Astrocyte (in vitro differentiated cells and primary cell): Measurements from ENCODE around the gene NCOA4. TPM values are rescaled to one million over a fixed set of nuclear protein-coding genes. Genes with fewer than 3 reads are reported as not detected.

ENCODE experiments used
- DNase-seq: peaks from one replicate; pipeline ENCODE4 v3.0.0-alpha.2; 2010; ENCODE audit warnings: low read depth
- FAIRE-seq: peaks from 2 replicates; lab custom pipeline; 2011; peaks lifted over from hg19 to GRCh38; lab: Jason Lieb, UNC
- H2AFZ ChIP-seq: 2 replicates; pipeline ENCODE4 v1.6.0; 2012; ENCODE audit warnings: low read depth, low read length, inconsistent platforms
- H3K27ac ChIP-seq: 2 replicates; pipeline ENCODE4 v1.5.1; 2011; ENCODE audit warnings: low read depth, low read length, inconsistent platforms
- H3K27me3 ChIP-seq: 2 replicates; pipeline ENCODE4 v1.6.0; 2011; ENCODE audit warnings: low read length, inconsistent platforms; ENCODE audit not compliant: insufficient read depth
- H3K36me3 ChIP-seq: 2 replicates; pipeline ENCODE4 v1.5.1; 2011; ENCODE audit warnings: low read length, inconsistent platforms; ENCODE audit not compliant: insufficient read depth
- H3K4me1 ChIP-seq: 2 replicates; pipeline ENCODE4 v1.5.1; 2011; ENCODE audit warnings: low read length, inconsistent platforms; ENCODE audit not compliant: insufficient read depth
- H3K4me2 ChIP-seq: 2 replicates; pipeline ENCODE4 v1.6.0; 2012; ENCODE audit warnings: low read length, inconsistent platforms
- H3K4me3 ChIP-seq: 2 replicates; pipeline ENCODE4 v1.5.1; 2011; ENCODE audit warnings: low read depth, mild to moderate bottlenecking, low read length, inconsistent platforms; ENCODE audit not compliant: insufficient read depth
- H3K79me2 ChIP-seq: 2 replicates; pipeline ENCODE4 v1.6.0; 2012; ENCODE audit warnings: mild to moderate bottlenecking, low read length, inconsistent platforms; ENCODE audit not compliant: insufficient read depth
- H3K9ac ChIP-seq: 2 replicates; pipeline ENCODE4 v1.6.0; 2012; ENCODE audit warnings: mild to moderate bottlenecking, low read length, inconsistent platforms
- H3K9me3 ChIP-seq: 2 replicates; pipeline ENCODE4 v1.5.1; 2012; ENCODE audit warnings: low read depth, mild to moderate bottlenecking, low read length, inconsistent platforms; ENCODE audit not compliant: insufficient read depth
- H4K20me1 ChIP-seq: 2 replicates; pipeline ENCODE4 v1.6.0; 2012; ENCODE audit warnings: low read length, inconsistent platforms; ENCODE audit not compliant: insufficient read depth
- H3K27ac Mint-ChIP-seq: one replicate; pipeline ENCODE4 v1.8.0; 2021; ENCODE audit warnings: mild to moderate bottlenecking, mixed read lengths; ENCODE audit not compliant: unreplicated experiment
- H3K27me3 Mint-ChIP-seq: one replicate; pipeline ENCODE4 v1.8.0; 2021; ENCODE audit warnings: low read depth, mixed read lengths; ENCODE audit not compliant: unreplicated experiment
- H3K36me3 Mint-ChIP-seq: one replicate; pipeline ENCODE4 v1.8.0; 2021; ENCODE audit warnings: low read depth, mixed read lengths; ENCODE audit not compliant: unreplicated experiment
- H3K4me1 Mint-ChIP-seq: one replicate; pipeline ENCODE4 v1.8.0; 2021; ENCODE audit warnings: low read depth, mixed read lengths; ENCODE audit not compliant: unreplicated experiment
- H3K4me3 Mint-ChIP-seq: one replicate; pipeline ENCODE4 v1.8.0; 2021; ENCODE audit warnings: mild to moderate bottlenecking, moderate library complexity, mixed read lengths; ENCODE audit not compliant: unreplicated experiment
- H3K9me3 Mint-ChIP-seq: one replicate; pipeline ENCODE4 v1.8.0; 2021; ENCODE audit warnings: mild to moderate bottlenecking, mixed read lengths; ENCODE audit not compliant: unreplicated experiment
- CTCF ChIP-seq: IDR thresholded peaks from 2 replicates; pipeline ENCODE4 v1.5.1; 2011; ENCODE audit warnings: low read depth, mild to moderate bottlenecking, inconsistent platforms, low read length, moderate library complexity; ENCODE audit not compliant: insufficient read depth
- EZH2 ChIP-seq: IDR thresholded peaks from 2 replicates; pipeline ENCODE4 v1.6.1; 2012; ENCODE audit warnings: mild to moderate bottlenecking, low read length, inconsistent platforms; ENCODE audit not compliant: insufficient read depth
- total RNA-seq: library from RNA; stranded (reverse); gene quantifications from 2 replicates; pipeline ENCODE4 v1.2.1, GENCODE V29; 2021

NCOA4 gene
- total RNA-seq, 1 donor from 2014 or later: 120 TPM

- H3K27me3 Mint-ChIP-seq: peaks cover 3% of the 10 kb centered on the region
- TF ChIP-seq EZH2 (no peak), CTCF (no peak)
- Histone ChIP-seq H3K79me2 (peaks cover 19% of the 10 kb centered on the region), H3K9ac (no peak overlapping the region), H3K27ac (no peak overlapping the region), H3K27me3 (peaks cover 2% of the 10 kb centered on the region), H3K9me3 (no peaks in the 10 kb centered on the region), H3K36me3 (no peaks in the 10 kb centered on the region), H3K4me2 (no peak overlapping the region), H3K4me3 (no peak overlapping the region), H4K20me1 (peaks cover 12% of the 10 kb centered on the region), H2AFZ (peak overlapping the region; percentile 75), H3K4me1 (peaks cover 16% of the 10 kb centered on the region)
- H3K4me1 Mint-ChIP-seq: peaks cover 12% of the 10 kb centered on the region
- DNase-seq: peak; percentile 67
- no peak for FAIRE-seq
- peak overlapping the region; percentile 23 for H3K4me3 Mint-ChIP-seq
- H3K36me3 Mint-ChIP-seq: no peaks in the 10 kb centered on the region
- H3K9me3 Mint-ChIP-seq: no peaks in the 10 kb centered on the region
- H3K27ac Mint-ChIP-seq: peak overlapping the region; percentile 89
These were observed 3.2 kb upstream of the NCOA4 start for GRCh38 chr10:46033602-46034011.

- Histone ChIP-seq H3K4me1 (peaks cover 30% of the 10 kb centered on the region), H4K20me1 (peaks cover 29% of the 10 kb centered on the region), H3K79me2 (peaks cover 36% of the 10 kb centered on the region), H3K27me3 (peaks cover 2% of the 10 kb centered on the region), H3K27ac (no peak overlapping the region), H3K4me2 (no peak overlapping the region), H3K9ac (no peak overlapping the region), H3K9me3 (no peaks in the 10 kb centered on the region), H3K4me3 (no peak overlapping the region), H2AFZ (no peak overlapping the region), H3K36me3 (no peaks in the 10 kb centered on the region)
- Mint-ChIP-seq H3K27ac (no peak overlapping the region), H3K4me1 (peaks cover 26% of the 10 kb centered on the region), H3K4me3 (no peak overlapping the region), H3K36me3 (no peaks in the 10 kb centered on the region), H3K27me3 (no peaks in the 10 kb centered on the region), H3K9me3 (no peaks in the 10 kb centered on the region)
- no peak for DNase-seq
- TF ChIP-seq EZH2: no peak
- TF ChIP-seq CTCF: no peak
- no peak for FAIRE-seq
These were observed 1.5 kb upstream of the NCOA4 start for GRCh38 chr10:46031648-46032532.
